ENCODE results near the gene PRPF31.

DNA sequence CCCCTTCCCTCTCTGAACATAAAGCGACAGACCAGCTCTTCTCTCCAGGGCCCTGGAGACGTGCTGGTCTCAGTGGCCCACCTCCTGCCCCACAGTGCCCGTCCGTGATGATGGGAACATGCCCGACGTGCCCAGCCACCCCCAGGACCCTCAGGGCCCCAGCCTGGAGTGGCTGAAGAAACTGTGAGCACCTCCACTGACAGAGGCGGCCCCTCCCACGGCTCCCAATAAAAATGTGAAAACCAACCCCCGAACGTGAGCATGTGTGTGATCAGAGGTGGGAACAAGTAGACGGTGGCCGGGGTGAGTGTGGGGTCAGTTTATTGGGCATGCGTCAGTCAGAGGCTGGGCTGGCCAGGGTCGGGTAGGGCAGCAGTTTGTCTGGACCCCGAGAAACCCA is 8.8 kb upstream of the PRPF31 start:
- TF ChIP-seq, protein P1, sequence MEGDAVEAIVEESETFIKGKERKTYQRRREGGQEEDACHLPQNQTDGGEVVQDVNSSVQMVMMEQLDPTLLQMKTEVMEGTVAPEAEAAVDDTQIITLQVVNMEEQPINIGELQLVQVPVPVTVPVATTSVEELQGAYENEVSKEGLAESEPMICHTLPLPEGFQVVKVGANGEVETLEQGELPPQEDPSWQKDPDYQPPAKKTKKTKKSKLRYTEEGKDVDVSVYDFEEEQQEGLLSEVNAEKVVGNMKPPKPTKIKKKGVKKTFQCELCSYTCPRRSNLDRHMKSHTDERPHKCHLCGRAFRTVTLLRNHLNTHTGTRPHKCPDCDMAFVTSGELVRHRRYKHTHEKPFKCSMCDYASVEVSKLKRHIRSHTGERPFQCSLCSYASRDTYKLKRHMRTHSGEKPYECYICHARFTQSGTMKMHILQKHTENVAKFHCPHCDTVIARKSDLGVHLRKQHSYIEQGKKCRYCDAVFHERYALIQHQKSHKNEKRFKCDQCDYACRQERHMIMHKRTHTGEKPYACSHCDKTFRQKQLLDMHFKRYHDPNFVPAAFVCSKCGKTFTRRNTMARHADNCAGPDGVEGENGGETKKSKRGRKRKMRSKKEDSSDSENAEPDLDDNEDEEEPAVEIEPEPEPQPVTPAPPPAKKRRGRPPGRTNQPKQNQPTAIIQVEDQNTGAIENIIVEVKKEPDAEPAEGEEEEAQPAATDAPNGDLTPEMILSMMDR (IDR thresholded peaks at IDR 0.05) = no peak
- TF ChIP-seq POLR2A (IDR thresholded peaks at IDR 0.05) = no peak
